Fibroblast of lung (primary cell): ENCODE measurements around the gene PPP1R9A. TPM values are rescaled to one million over a fixed set of nuclear protein-coding genes. Genes with fewer than 3 reads are reported as not detected.

ENCODE experiments used
- DNase-seq, 2 donors: peaks; one replicate each; pipeline versions ENCODE4 v3.0.0 to v3.0.0-alpha.2; 2010; ENCODE audit warnings: low read depth in 2 of 2
- H2AFZ ChIP-seq: 2 replicates; pipeline ENCODE4 v1.5.1; 2012; ENCODE audit warnings: low read length, control low read depth, inconsistent platforms
- H3K27ac ChIP-seq: 2 replicates; pipeline ENCODE4 v1.5.1; 2011; ENCODE audit warnings: low read length, control low read depth; ENCODE audit not compliant: insufficient read depth
- H3K27me3 ChIP-seq: 2 replicates; pipeline ENCODE4 v1.5.1; 2011; ENCODE audit warnings: mild to moderate bottlenecking, low read length; ENCODE audit not compliant: control insufficient read depth, insufficient read depth
- H3K36me3 ChIP-seq: 2 replicates; pipeline ENCODE4 v1.5.1; 2011; ENCODE audit warnings: low read length; ENCODE audit not compliant: control insufficient read depth, insufficient read depth
- H3K4me1 ChIP-seq: 2 replicates; pipeline ENCODE4 v1.5.1; 2011; ENCODE audit warnings: low read length; ENCODE audit not compliant: control insufficient read depth, insufficient read depth; ENCODE audit errors: extremely low read depth
- H3K4me2 ChIP-seq: 2 replicates; pipeline ENCODE4 v1.5.1; 2011; ENCODE audit warnings: low read length, control low read depth; ENCODE audit not compliant: insufficient read depth; ENCODE audit errors: extremely low read depth
- H3K4me3 ChIP-seq, 4 experiments: fragments of 200-600 bp in 1 of 4; sonication (generic) in 1 of 4; replicated peaks in 1 of 4; 2 replicates each; pipeline ENCODE4 v1.5.1; 2011 to 2016; ENCODE audit warnings: low read length in 4 of 4, low read depth in 3 of 4, mild to moderate bottlenecking in 3 of 4, control low read depth in 2 of 4, inconsistent platforms in 1 of 4, mixed read lengths in 1 of 4; ENCODE audit not compliant: insufficient read depth in 1 of 4; ENCODE audit errors: control extremely low read depth in 1 of 4
- H3K79me2 ChIP-seq: 2 replicates; pipeline ENCODE4 v1.5.1; 2012; ENCODE audit warnings: mild to moderate bottlenecking, low read length, inconsistent platforms; ENCODE audit not compliant: control insufficient read depth, insufficient read depth
- H3K9ac ChIP-seq: 2 replicates; pipeline ENCODE4 v1.5.1; 2011; ENCODE audit warnings: mild to moderate bottlenecking, low read length, control low read depth; ENCODE audit not compliant: insufficient read depth
- H3K9me3 ChIP-seq: 2 replicates; pipeline ENCODE4 v1.5.1; 2012; ENCODE audit warnings: low read depth, low read length; ENCODE audit not compliant: control insufficient read depth, insufficient read depth
- H4K20me1 ChIP-seq: 2 replicates; pipeline ENCODE4 v1.5.1; 2011; ENCODE audit warnings: low read length; ENCODE audit not compliant: control insufficient read depth, insufficient read depth; ENCODE audit errors: extremely low read depth
- EZH2 ChIP-seq: IDR thresholded peaks from 2 replicates; pipeline ENCODE4 v1.5.1; 2012; ENCODE audit warnings: low read length, control low read depth, mild to moderate bottlenecking; ENCODE audit errors: missing control alignments
- polyA plus RNA-seq, 2 donors: library from polyadenylated mRNA; depleted of rRNA in 1 of 2; stranded (reverse) in 1 of 2; unstranded in 1 of 2; fragments of >200 nt; gene quantifications; 2 replicates each; pipeline ENCODE4 v1.2.1, GENCODE V29; 2011 to 2012; ENCODE audit warnings: missing spikeins in 1 of 2
- total RNA-seq: library from RNA; depleted of rRNA; stranded (reverse); fragments of >200 nt; gene quantifications from 2 replicates; pipeline ENCODE4 v1.2.1, GENCODE V29; 2014
- TF ChIP-seq, protein P1 (sequence below), 2 donors: IDR thresholded peaks in 1 of 2; conservative IDR thresholded peaks in 1 of 2; 1 replicate in 1 of 2; 2 replicates in 1 of 2; pipeline ENCODE4 v1.5.1; 2011 to 2012; ENCODE audit warnings: low read length in 2 of 2, control low read depth in 1 of 2, inconsistent platforms in 1 of 2, low read depth in 1 of 2, mild to moderate bottlenecking in 1 of 2

Gene PPP1R9A
- total and polyA plus RNA-seq, 2 donors (not counting 1 experiment from before 2014, with no cell fraction given), result 0.68 to 3.3 TPM

DNA sequence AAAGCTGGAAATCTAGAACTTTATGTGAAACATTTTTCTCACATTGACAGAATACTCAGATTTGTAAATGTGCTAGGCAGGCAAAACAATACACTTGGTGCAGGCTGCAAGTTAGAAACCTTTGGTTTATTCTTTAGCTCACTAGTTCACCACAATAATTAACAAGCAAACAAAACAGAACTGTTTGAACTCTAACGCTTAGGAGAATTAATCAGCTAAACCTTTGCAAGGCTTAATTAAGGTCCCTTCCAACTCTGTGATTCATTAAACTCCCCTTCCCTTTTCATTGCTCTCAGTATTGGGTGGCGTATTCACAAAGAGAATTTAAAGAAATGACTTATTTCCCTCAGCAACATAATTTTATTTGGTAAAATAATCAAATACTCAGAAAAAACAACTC lies 317.9 kb downstream of the PPP1R9A start:
- Histone ChIP-seq H3K4me1 (no peaks in the 10 kb centered on the region), H3K4me2 (no peak overlapping the region), H3K36me3 (no peaks in the 10 kb centered on the region), H3K9ac (no peak overlapping the region), H3K27ac (no peak overlapping the region), H3K79me2 (no peaks in the 10 kb centered on the region), H3K9me3 (no peaks in the 10 kb centered on the region), H3K4me3 (no peak overlapping the region), H3K27me3 (no peaks in the 10 kb centered on the region), H4K20me1 (no peaks in the 10 kb centered on the region), H2AFZ (no peak overlapping the region)
- no peak for DNase-seq
- no peak for TF ChIP-seq EZH2
- TF ChIP-seq, protein P1, sequence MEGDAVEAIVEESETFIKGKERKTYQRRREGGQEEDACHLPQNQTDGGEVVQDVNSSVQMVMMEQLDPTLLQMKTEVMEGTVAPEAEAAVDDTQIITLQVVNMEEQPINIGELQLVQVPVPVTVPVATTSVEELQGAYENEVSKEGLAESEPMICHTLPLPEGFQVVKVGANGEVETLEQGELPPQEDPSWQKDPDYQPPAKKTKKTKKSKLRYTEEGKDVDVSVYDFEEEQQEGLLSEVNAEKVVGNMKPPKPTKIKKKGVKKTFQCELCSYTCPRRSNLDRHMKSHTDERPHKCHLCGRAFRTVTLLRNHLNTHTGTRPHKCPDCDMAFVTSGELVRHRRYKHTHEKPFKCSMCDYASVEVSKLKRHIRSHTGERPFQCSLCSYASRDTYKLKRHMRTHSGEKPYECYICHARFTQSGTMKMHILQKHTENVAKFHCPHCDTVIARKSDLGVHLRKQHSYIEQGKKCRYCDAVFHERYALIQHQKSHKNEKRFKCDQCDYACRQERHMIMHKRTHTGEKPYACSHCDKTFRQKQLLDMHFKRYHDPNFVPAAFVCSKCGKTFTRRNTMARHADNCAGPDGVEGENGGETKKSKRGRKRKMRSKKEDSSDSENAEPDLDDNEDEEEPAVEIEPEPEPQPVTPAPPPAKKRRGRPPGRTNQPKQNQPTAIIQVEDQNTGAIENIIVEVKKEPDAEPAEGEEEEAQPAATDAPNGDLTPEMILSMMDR (conservative IDR thresholded peaks at IDR 0.05 in 1 of 2, IDR thresholded peaks at IDR 0.05 in 1 of 2; ENCODE audit: low read depth in 1 of 2, low read length in 2 of 2), result no peak

DNA sequence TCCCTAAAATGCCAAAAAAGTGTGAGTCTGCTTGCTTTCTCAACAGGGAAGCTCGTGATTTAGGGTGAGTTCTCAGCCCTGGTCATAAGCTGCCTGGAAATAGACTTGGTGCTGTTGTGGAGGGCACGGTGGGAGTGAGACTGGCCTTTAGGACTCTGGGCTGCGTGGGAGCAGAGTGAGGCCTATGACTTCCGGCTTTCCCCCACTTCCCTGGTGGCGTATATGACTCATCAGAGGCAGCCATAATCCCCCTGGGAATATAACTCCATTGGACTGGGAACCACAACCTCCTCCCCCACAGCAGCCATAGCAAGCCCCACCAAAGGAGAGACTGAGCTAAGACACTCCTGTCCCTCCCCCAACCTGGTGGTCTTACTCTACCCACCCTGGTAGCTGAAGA lies 321.9 kb downstream of the PPP1R9A start:
- no peak for TF ChIP-seq EZH2
- TF ChIP-seq, protein P1 (conservative IDR thresholded peaks at IDR 0.05 in 1 of 2, IDR thresholded peaks at IDR 0.05 in 1 of 2; ENCODE audit: low read depth in 1 of 2, low read length in 2 of 2), result no peak
- Histone ChIP-seq H4K20me1 (no peaks in the 10 kb centered on the region), H3K9me3 (no peaks in the 10 kb centered on the region), H3K4me1 (no peaks in the 10 kb centered on the region), H2AFZ (no peak overlapping the region), H3K27me3 (no peaks in the 10 kb centered on the region), H3K4me3 (no peak overlapping the region), H3K4me2 (no peak overlapping the region), H3K27ac (no peak overlapping the region), H3K36me3 (no peaks in the 10 kb centered on the region), H3K79me2 (no peaks in the 10 kb centered on the region), H3K9ac (no peak overlapping the region)
- DNase-seq, result no peak

DNA sequence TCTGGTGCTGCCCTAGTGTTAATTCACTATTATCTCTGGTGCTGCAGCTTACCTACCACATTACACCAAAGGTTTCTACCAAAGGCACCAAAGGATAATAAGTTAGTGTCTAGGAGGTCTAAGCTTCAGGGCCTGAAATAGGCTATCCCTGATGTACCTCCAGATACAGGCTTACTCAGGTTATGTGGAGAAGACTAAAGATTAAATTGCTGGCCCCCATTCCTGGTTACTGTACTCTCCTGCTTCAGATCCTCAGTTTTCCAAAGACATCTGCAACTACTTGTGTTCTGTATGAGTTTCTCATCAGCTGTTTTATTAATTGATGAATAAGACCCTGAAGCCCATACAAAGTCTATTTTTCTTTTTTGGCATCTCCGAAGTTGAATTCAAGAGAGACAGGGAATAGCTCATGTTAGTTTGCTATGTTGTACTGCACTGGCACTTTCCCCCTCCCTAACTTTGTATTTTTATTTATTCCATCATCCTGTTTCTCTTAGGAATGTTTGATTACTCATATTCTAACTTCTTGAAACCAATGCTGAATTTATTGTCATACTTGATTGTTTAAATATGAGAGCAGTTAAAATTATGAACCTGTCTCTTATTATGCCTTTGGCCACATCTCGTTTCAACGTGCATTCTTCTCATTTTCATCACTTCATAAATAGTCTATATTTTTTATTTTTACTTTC lies 331.0 kb downstream of the PPP1R9A start:
- Histone ChIP-seq H3K4me3 (peak overlapping the region in 2 of 4 experiments; percentile 18 to 27), H3K36me3 (no peaks in the 10 kb centered on the region), H3K79me2 (no peaks in the 10 kb centered on the region), H3K9ac (no peak overlapping the region), H3K27ac (no peak overlapping the region), H2AFZ (peak overlapping the region; percentile 57), H3K27me3 (no peaks in the 10 kb centered on the region), H3K4me1 (no peaks in the 10 kb centered on the region), H4K20me1 (no peaks in the 10 kb centered on the region), H3K9me3 (no peaks in the 10 kb centered on the region), H3K4me2 (peak overlapping the region; percentile 68)
- TF ChIP-seq EZH2, result no peak
- TF ChIP-seq, protein P1 (conservative IDR thresholded peaks at IDR 0.05 in 1 of 2, IDR thresholded peaks at IDR 0.05 in 1 of 2; ENCODE audit: low read depth in 1 of 2, low read length in 2 of 2), result no peak
- no peak for DNase-seq
